Thoracic aorta (tissue), 2 donors: Measurements from ENCODE around the gene ANO8. TPM values are rescaled to one million over a fixed set of nuclear protein-coding genes. Genes with fewer than 3 reads are reported as not detected.

Source experiments
- ATAC-seq: fragments of 150-250 bp; one replicate; pipeline ENCODE4 v1.8.0; 2017; ENCODE audit warnings: low read depth; ENCODE audit not compliant: insufficient number of reproducible peaks, low FRiP score
- DNase-seq: peaks from one replicate; pipeline ENCODE4 v3.0.0-alpha.2; 2020; ENCODE audit warnings: low spot score
- H3K27ac ChIP-seq, 2 donors: fragments of 200-600 bp; sonication (generic); 1 replicate in 1 of 2; 2 replicates in 1 of 2; pipeline ENCODE4 v1.5.1; 2016; ENCODE audit warnings: mild to moderate bottlenecking in 2 of 2, moderate library complexity in 2 of 2
- H3K27me3 ChIP-seq: fragments of 200-600 bp; sonication (generic); replicated peaks from 2 replicates; pipeline ENCODE4 v1.6.0; 2016; ENCODE audit warnings: mild to moderate bottlenecking; ENCODE audit not compliant: insufficient read depth
- H3K36me3 ChIP-seq: fragments of 200-600 bp; sonication (generic); one replicate; pipeline ENCODE4 v1.5.1; 2016
- H3K4me1 ChIP-seq, 2 donors: fragments of 200-600 bp; sonication (generic); 1 replicate in 1 of 2; 2 replicates in 1 of 2; pipeline versions ENCODE4 v1.5.1 to v1.6.0; 2016; ENCODE audit warnings: low read depth in 2 of 2, mild to moderate bottlenecking in 1 of 2; ENCODE audit not compliant: control insufficient read depth in 1 of 2
- H3K4me3 ChIP-seq: fragments of 200-600 bp; sonication (generic); 2 replicates; pipeline ENCODE4 v1.5.1; 2016; ENCODE audit warnings: mild to moderate bottlenecking
- H3K9me3 ChIP-seq: fragments of 200-600 bp; sonication (generic); 2 replicates; pipeline ENCODE4 v1.5.1; 2016
- CTCF ChIP-seq: fragments of 200-600 bp; sonication (generic); IDR thresholded peaks from one replicate; pipeline ENCODE4 v1.5.1; 2019; ENCODE audit warnings: antibody characterized with exemption
- total RNA-seq, 2 donors: library from RNA; depleted of rRNA; stranded (reverse); fragments of >200 nt; gene quantifications; one replicate each; pipeline versions ENCODE4 v1.1.0 to v1.2.3, GENCODE V29; 2016

Gene ANO8
- total RNA-seq, 2 donors from 2014 or later, result 9.5 to 13.4 TPM

GRCh38 chr19:17319473-17320238 lies 15.0 kb downstream of the ANO8 start:
- no peak for ATAC-seq
- Histone ChIP-seq H3K36me3 (peaks cover 31% of the 10 kb centered on the region), H3K9me3 (no peaks in the 10 kb centered on the region)

GRCh38 chr19:17318966-17319365 lies 15.7 kb downstream of the ANO8 start:
- DNase-seq (no peak), ATAC-seq (no peak)
- Histone ChIP-seq H3K9me3 (no peaks in the 10 kb centered on the region), H3K27ac (no peak overlapping the region), H3K4me1 (peaks cover 9 to 16% of the 10 kb centered on the region in 2 donors), H3K36me3 (peaks cover 38% of the 10 kb centered on the region), H3K27me3 (no peaks in the 10 kb centered on the region), H3K4me3 (no peak overlapping the region)
- TF ChIP-seq CTCF, result no peak

More at GRCh38 chr19:17319473-17320238, 15.0 kb downstream of the ANO8 start:
- Histone ChIP-seq H3K27ac (no peak overlapping the region), H3K4me3 (no peak overlapping the region), H3K27me3 (no peaks in the 10 kb centered on the region), H3K4me1 (peaks cover 9 to 16% of the 10 kb centered on the region in 2 donors)
- no peak for DNase-seq
- no peak for TF ChIP-seq CTCF

GRCh38 chr19:17314007-17314593 lies 20.6 kb downstream of the ANO8 start:
- no peak overlapping the region for H3K4me3 ChIP-seq
- H3K4me1 ChIP-seq, result peaks cover 16 to 25% of the 10 kb centered on the region in 2 donors
- ATAC-seq (no peak), DNase-seq (no peak)
- no peaks in the 10 kb centered on the region for H3K9me3 ChIP-seq
- no peak for TF ChIP-seq CTCF
- peaks cover 24% of the 10 kb centered on the region for H3K36me3 ChIP-seq
- no peak overlapping the region for H3K27ac ChIP-seq
- no peaks in the 10 kb centered on the region for H3K27me3 ChIP-seq

- Histone ChIP-seq H3K27me3 (no peaks in the 10 kb centered on the region), H3K4me3 (no peak overlapping the region), H3K36me3 (peaks cover 18% of the 10 kb centered on the region), H3K9me3 (no peaks in the 10 kb centered on the region), H3K27ac (no peak overlapping the region), H3K4me1 (peaks cover 16 to 32% of the 10 kb centered on the region in 2 donors)
- no peak for TF ChIP-seq CTCF
- DNase-seq (no peak), ATAC-seq (no peak)
Observed at GRCh38 chr19:17312189-17313113, 22.2 kb downstream of the ANO8 start.
